Progenitor cell of endocrine pancreas (in vitro differentiated cells): ENCODE measurements around the gene GSG1L. TPM values are rescaled to one million over a fixed set of nuclear protein-coding genes. Genes with fewer than 3 reads are reported as not detected.

Experiments
- DNase-seq: peaks from one replicate; pipeline ENCODE4 v3.0.0; 2021; ENCODE audit warnings: low spot score; ENCODE audit not compliant: unreplicated experiment
- H3K27ac Mint-ChIP-seq: 2 replicates; pipeline ENCODE4 v1.8.0; 2021; ENCODE audit warnings: mild to moderate bottlenecking, moderate library complexity, mixed read lengths
- H3K27me3 Mint-ChIP-seq: 2 replicates; pipeline ENCODE4 v1.8.0; 2021; ENCODE audit warnings: mixed read lengths
- H3K36me3 Mint-ChIP-seq: 2 replicates; pipeline ENCODE4 v1.8.0; 2022; ENCODE audit warnings: mixed read lengths; ENCODE audit not compliant: insufficient read depth
- H3K4me1 Mint-ChIP-seq: 2 replicates; pipeline ENCODE4 v1.8.0; 2021; ENCODE audit warnings: low read depth, mixed read lengths
- H3K4me3 Mint-ChIP-seq: 2 replicates; pipeline ENCODE4 v1.8.0; 2021; ENCODE audit warnings: low read depth, mild to moderate bottlenecking, moderate library complexity, mixed read lengths
- H3K9me3 Mint-ChIP-seq: 2 replicates; pipeline ENCODE4 v1.8.0; 2021; ENCODE audit warnings: low read depth, mixed read lengths
- CTCF ChIP-seq: fragments of 200-600 bp; sonication (generic); IDR thresholded peaks from one replicate; pipeline ENCODE4 v1.5.0; 2021; ENCODE audit warnings: antibody characterized with exemption, mild to moderate bottlenecking; ENCODE audit not compliant: unreplicated experiment
- total RNA-seq: library from RNA; stranded (reverse); gene quantifications from 2 replicates; pipeline ENCODE4 v1.2.1, GENCODE V29; 2021

GSG1L gene
- total RNA-seq, 1 donor from 2014 or later: 0.17 TPM

- no peak for TF ChIP-seq CTCF
- no peaks in the 10 kb centered on the region for H3K4me1 Mint-ChIP-seq
- H3K27me3 Mint-ChIP-seq: peaks cover 25% of the 10 kb centered on the region
- H3K4me3 Mint-ChIP-seq: no peak overlapping the region
- H3K27ac Mint-ChIP-seq: no peak overlapping the region
- H3K9me3 Mint-ChIP-seq: no peaks in the 10 kb centered on the region
- H3K36me3 Mint-ChIP-seq: no peaks in the 10 kb centered on the region
- DNase-seq: no peak
Measured at GRCh38 chr16:27817038-27817437, 246.5 kb downstream of the GSG1L start.

GRCh38 chr16:27816561-27816960, 247.0 kb downstream of the GSG1L start:
- Mint-ChIP-seq H3K36me3 (no peaks in the 10 kb centered on the region), H3K9me3 (no peaks in the 10 kb centered on the region), H3K4me1 (no peaks in the 10 kb centered on the region), H3K27me3 (peaks cover 25% of the 10 kb centered on the region), H3K4me3 (no peak overlapping the region), H3K27ac (no peak overlapping the region)
- DNase-seq: no peak
- TF ChIP-seq CTCF: no peak

GRCh38 chr16:27813591-27813990, 249.9 kb downstream of the GSG1L start:
- Mint-ChIP-seq H3K36me3 (no peaks in the 10 kb centered on the region), H3K4me1 (no peaks in the 10 kb centered on the region), H3K27ac (no peak overlapping the region), H3K4me3 (no peak overlapping the region), H3K27me3 (peaks cover 18% of the 10 kb centered on the region), H3K9me3 (peaks cover 4% of the 10 kb centered on the region)
- no peak for DNase-seq
- no peak for TF ChIP-seq CTCF

- no peak overlapping the region for H3K27ac Mint-ChIP-seq
Measured at GRCh38 chr16:27811881-27812280, 251.6 kb downstream of the GSG1L start.

GRCh38 chr16:27806986-27807385, 256.5 kb downstream of the GSG1L start:
- Mint-ChIP-seq H3K27me3 (peaks cover 46% of the 10 kb centered on the region), H3K4me3 (no peak overlapping the region), H3K27ac (no peak overlapping the region), H3K4me1 (no peaks in the 10 kb centered on the region), H3K36me3 (no peaks in the 10 kb centered on the region), H3K9me3 (peaks cover 4% of the 10 kb centered on the region)
- no peak for TF ChIP-seq CTCF
- DNase-seq: no peak

More at GRCh38 chr16:27811881-27812280, 251.6 kb downstream of the GSG1L start:
- Mint-ChIP-seq H3K9me3 (peaks cover 4% of the 10 kb centered on the region), H3K36me3 (no peaks in the 10 kb centered on the region), H3K27me3 (peaks cover 18% of the 10 kb centered on the region), H3K4me3 (no peak overlapping the region), H3K4me1 (no peaks in the 10 kb centered on the region)
- DNase-seq: no peak
- no peak for TF ChIP-seq CTCF
